ENCODE results near the gene CCDC146.

GRCh38 chr7:77185866-77186265, 63.5 kb downstream of the CCDC146 start:
- TF ChIP-seq GATA2 (IDR thresholded peaks at IDR 0.05; ENCODE audit: low read depth, low read length) (no peak), GATA3 (IDR thresholded peaks at IDR 0.05; ENCODE audit: low read depth, low read length) (no peak)

Measured in SH-SY5Y (cell line).